ENCODE data around the gene OTP. TPM values are rescaled to one million over a fixed set of nuclear protein-coding genes. Genes with fewer than 3 reads are reported as not detected.

Gene OTP
- 0.08 to 0.12 TPM (median 0.11 TPM) in 5 replicates for total RNA-seq (2022; extraction: Qiagen RNA extraction)

DNA sequence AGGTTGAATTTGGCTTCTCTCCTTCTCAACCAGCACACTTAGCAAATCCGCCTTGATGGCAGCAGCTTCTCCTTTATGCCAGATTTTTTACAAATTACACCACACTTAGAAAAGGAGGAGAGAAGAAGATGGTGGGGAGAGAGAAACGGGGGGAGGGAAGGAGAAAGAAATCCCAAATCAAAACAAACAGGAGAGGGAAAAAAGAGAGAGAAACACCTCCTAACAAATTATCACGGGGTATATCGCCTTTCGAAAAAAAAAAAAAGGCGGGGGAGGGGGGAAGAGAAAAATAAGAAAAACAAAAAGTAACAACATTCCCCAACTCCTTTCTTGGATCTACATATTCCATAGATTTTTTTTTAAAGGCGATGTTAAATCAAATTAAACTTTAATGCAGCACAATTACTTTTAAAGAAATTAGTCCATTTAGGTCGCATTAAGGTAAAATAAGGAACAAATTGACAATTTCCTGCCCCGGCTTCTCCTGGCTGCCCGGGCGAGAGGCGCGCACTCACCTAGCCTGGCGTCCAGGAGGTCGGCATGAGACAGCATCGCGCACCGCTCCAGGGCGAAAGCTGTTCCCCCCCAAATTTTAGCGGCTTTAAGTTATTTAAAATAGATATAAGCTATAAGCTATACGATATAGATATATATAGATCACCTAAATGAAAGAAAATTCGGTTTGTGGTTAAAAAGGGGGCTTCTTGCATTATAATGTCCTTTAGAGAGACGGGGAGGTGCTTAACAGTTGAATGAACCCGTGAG is at the start of gene OTP:
OTP (minus strand) TSS at position 716 of the 765 bp plus-strand sequence; CDS start at position 552, 164 bp downstream.

Other genes starting within 250 kb of the OTP start
- 38.8 to 54.6 TPM (median 46.6 TPM) in 5 replicates for gene WDR41, start 146.4 kb downstream of the OTP start, total RNA-seq (2022; extraction: Qiagen RNA extraction)
- gene TBCA, start 137.6 kb upstream of the OTP start, total RNA-seq (2022; extraction: Qiagen RNA extraction) = 265 to 334 TPM (median 298 TPM) in 5 replicates

Measured in A549 treated with dexamethasone at 1 μM for 4 hours (cell line).